DOHH2 (cell line): ENCODE data around the gene ANKRD37.

ENCODE experiments used
- H3F3A ChIP-seq: fragments of 200-600 bp; sonication (generic), shearing (Covaris generic); 2 replicates; pipeline ENCODE4 v1.6.0; 2016; ENCODE audit warnings: antibody characterized with exemption, mild to moderate bottlenecking; ENCODE audit not compliant: control insufficient read depth, insufficient read depth
- H3K27ac ChIP-seq: fragments of 200-600 bp; sonication (generic); 2 replicates; pipeline ENCODE4 v1.5.1; 2014; ENCODE audit warnings: low read depth, mild to moderate bottlenecking, low read length, moderate library complexity
- H3K27me3 ChIP-seq: fragments of 200-600 bp; sonication (generic); 2 replicates; pipeline ENCODE4 v1.6.1; 2014; ENCODE audit warnings: mild to moderate bottlenecking, low read length, mixed read lengths; ENCODE audit not compliant: control insufficient read depth
- H3K36me3 ChIP-seq: fragments of 200-600 bp; sonication (generic); 2 replicates; pipeline ENCODE4 v1.6.1; 2014; ENCODE audit warnings: mild to moderate bottlenecking, low read length, moderate library complexity, mixed read lengths; ENCODE audit not compliant: control insufficient read depth
- H3K4me1 ChIP-seq: fragments of 200-600 bp; sonication (generic); 2 replicates; pipeline ENCODE4 v1.6.1; 2014; ENCODE audit warnings: mild to moderate bottlenecking, low read length, mixed read lengths; ENCODE audit not compliant: control insufficient read depth
- H3K4me2 ChIP-seq: fragments of 200-600 bp; sonication (generic); 2 replicates; pipeline ENCODE4 v1.6.0; 2014; ENCODE audit warnings: mild to moderate bottlenecking, low read length, moderate library complexity
- H3K4me3 ChIP-seq: fragments of 200-600 bp; sonication (generic); 2 replicates; pipeline ENCODE4 v1.5.1; 2014; ENCODE audit warnings: mild to moderate bottlenecking, low read length, mixed read lengths
- H3K79me2 ChIP-seq: fragments of 200-600 bp; sonication (generic); 2 replicates; pipeline ENCODE4 v1.6.1; 2014; ENCODE audit warnings: mild to moderate bottlenecking, low read length, mixed read lengths; ENCODE audit not compliant: control insufficient read depth
- H3K9me2 ChIP-seq: fragments of 200-600 bp; sonication (generic); replicated peaks from 2 replicates; pipeline ENCODE4 v1.6.1; 2014; ENCODE audit warnings: mild to moderate bottlenecking, low read length, mixed read lengths; ENCODE audit not compliant: control insufficient read depth
- H3K9me3 ChIP-seq: fragments of 200-600 bp; sonication (generic); 2 replicates; pipeline ENCODE4 v1.6.1; 2014; ENCODE audit warnings: antibody characterized with exemption, low read length, mixed read lengths; ENCODE audit not compliant: control insufficient read depth, insufficient read depth
- H4K20me1 ChIP-seq: fragments of 200-600 bp; sonication (generic); 2 replicates; pipeline ENCODE4 v1.6.0; 2014; ENCODE audit warnings: low read depth, mild to moderate bottlenecking, antibody characterized with exemption, low read length, moderate library complexity; ENCODE audit not compliant: control insufficient read depth, insufficient read depth
- CTCF ChIP-seq: fragments of 200-600 bp; sonication (generic); IDR thresholded peaks from one replicate; pipeline ENCODE4 v1.5.1; 2014; ENCODE audit warnings: antibody characterized with exemption, mild to moderate bottlenecking, low read depth, low read length; ENCODE audit not compliant: poor library complexity, severe bottlenecking
- EZH2phosphoT487 ChIP-seq: fragments of 200-600 bp; sonication (generic); IDR thresholded peaks from 2 replicates; pipeline ENCODE4 v1.6.1; 2017; ENCODE audit warnings: borderline replicate concordance, mild to moderate bottlenecking, antibody characterized with exemption, low read length, moderate library complexity, mixed read lengths

ANKRD37 gene

GRCh38 chr4:185396724-185397385 is at the start of gene ANKRD37:
Gene ANKRD37, plus strand, starts transcription at chr4:185396841. Its CDS starts 83 bp downstream, at chr4:185396924.
- Histone ChIP-seq H3K4me1 (peaks cover 51% of the 10 kb centered on the region), H3K27ac (peak within 1 kb of the TSS; percentile 67), H3K9me3 (no peaks in the 10 kb centered on the region), H4K20me1 (no peaks in the 10 kb centered on the region), H3K9me2 (no peaks in the 10 kb centered on the region), H3K27me3 (no peaks in the 10 kb centered on the region), H3F3A (peaks cover 15% of the 10 kb centered on the region), H3K36me3 (peaks cover 47% of the 10 kb centered on the region), H3K4me3 (peak within 1 kb of the TSS; percentile 78), H3K4me2 (peak within 1 kb of the TSS; percentile 78), H3K79me2 (peaks cover 19% of the 10 kb centered on the region)
- TF ChIP-seq EZH2phosphoT487 = no peak
- TF ChIP-seq CTCF = no peak

- Histone ChIP-seq H4K20me1 (no peaks in the 10 kb centered on the region), H3F3A (no peaks in the 10 kb centered on the region), H3K4me3 (no peak overlapping the region), H3K4me2 (no peak overlapping the region), H3K36me3 (peaks cover 88% of the 10 kb centered on the region), H3K79me2 (no peaks in the 10 kb centered on the region), H3K27me3 (no peaks in the 10 kb centered on the region), H3K4me1 (peaks cover 23% of the 10 kb centered on the region), H3K9me2 (no peaks in the 10 kb centered on the region), H3K9me3 (no peaks in the 10 kb centered on the region), H3K27ac (no peak overlapping the region)
- no peak for TF ChIP-seq EZH2phosphoT487
- no peak for TF ChIP-seq CTCF
Observed at GRCh38 chr4:185346975-185347601, 49.6 kb upstream of the ANKRD37 start.

GRCh38 chr4:185351691-185352090 is 45.0 kb upstream of the ANKRD37 start:
- no peaks in the 10 kb centered on the region for H3K4me1 ChIP-seq
- peaks cover 75% of the 10 kb centered on the region for H3K36me3 ChIP-seq
- H3K27ac ChIP-seq = no peak overlapping the region
- no peaks in the 10 kb centered on the region for H3K79me2 ChIP-seq
- no peaks in the 10 kb centered on the region for H3K27me3 ChIP-seq
- H3K9me2 ChIP-seq = no peaks in the 10 kb centered on the region
- no peaks in the 10 kb centered on the region for H3F3A ChIP-seq
- H3K9me3 ChIP-seq = no peaks in the 10 kb centered on the region
- TF ChIP-seq CTCF (no peak), EZH2phosphoT487 (no peak)
- no peak overlapping the region for H3K4me3 ChIP-seq
- H3K4me2 ChIP-seq = no peak overlapping the region
- no peaks in the 10 kb centered on the region for H4K20me1 ChIP-seq
